Measurements from ENCODE around the gene SYT15B. TPM values are rescaled to one million over a fixed set of nuclear protein-coding genes. Genes with fewer than 3 reads are reported as not detected.

SYT15B gene
- total and polyA plus RNA-seq, 10 of the 15 experiments (the other 5 are each of a cell fraction or from before 2014, with no cell fraction given): 0.03 to 0.18 TPM; not detected in 8

Other genes starting within 250 kb of the SYT15B start
- 3.6 and 3.7 TPM in 2 replicates for gene AGAP9, start 240.0 kb downstream of the SYT15B start, total RNA-seq (2014; rRNA removed)
- gene AGAP9, start 240.0 kb downstream of the SYT15B start, total RNA-seq (2014; rRNA removed; fragmentation: Illumina TruSeq; extraction: Trizol): 3.5 and 3.9 TPM in 2 replicates
- 4.0 and 4.4 TPM in 2 replicates for gene AGAP9, start 240.0 kb downstream of the SYT15B start, total RNA-seq (2021)
- gene AGAP9, start 240.0 kb downstream of the SYT15B start, polyA plus RNA-seq (2011; rRNA removed): 6.7 and 7.3 TPM in 2 replicates
- 5.9 and 6.9 TPM in 2 replicates for gene AGAP9, start 240.0 kb downstream of the SYT15B start, polyA plus RNA-seq (2014; fragmentation: Illumina TruSeq; extraction: Trizol)
- gene AGAP9, start 240.0 kb downstream of the SYT15B start, polyA plus RNA-seq (2014; fragmentation: Nextera tagmentation; extraction: Ambion mirVana): under 1 TPM; 0.32 to 0.47 TPM
- gene AGAP9, start 240.0 kb downstream of the SYT15B start, polyA plus RNA-seq (2014; rRNA removed): 7.7 and 8.8 TPM in 2 replicates
- gene AGAP9, start 240.0 kb downstream of the SYT15B start, polyA plus RNA-seq (2016; fragmentation: Nextera tagmentation; extraction: Ambion mirVana): 1 to 10 TPM; 1.4 to 1.8 TPM
- not detected in 2 replicates for gene NPY4R2, start 155.1 kb upstream of the SYT15B start, total RNA-seq (2014; rRNA removed)
- not detected in 2 replicates for gene NPY4R2, start 155.1 kb upstream of the SYT15B start, total RNA-seq (2014; rRNA removed; fragmentation: Illumina TruSeq; extraction: Trizol)
- not detected in 2 replicates for gene NPY4R2, start 155.1 kb upstream of the SYT15B start, total RNA-seq (2021)
- gene NPY4R2, start 155.1 kb upstream of the SYT15B start, polyA plus RNA-seq (2011; rRNA removed): not detected in 2 replicates
- not detected in 2 replicates for gene NPY4R2, start 155.1 kb upstream of the SYT15B start, polyA plus RNA-seq (2014; fragmentation: Illumina TruSeq; extraction: Trizol)
- not detected for gene NPY4R2, start 155.1 kb upstream of the SYT15B start, polyA plus RNA-seq (2014; fragmentation: Nextera tagmentation; extraction: Ambion mirVana)
- not detected in 2 replicates for gene NPY4R2, start 155.1 kb upstream of the SYT15B start, polyA plus RNA-seq (2014; rRNA removed)
- not detected for gene NPY4R2, start 155.1 kb upstream of the SYT15B start, polyA plus RNA-seq (2016; fragmentation: Nextera tagmentation; extraction: Ambion mirVana)
- not detected in 2 replicates for gene FAM25C, start 236.2 kb upstream of the SYT15B start, total RNA-seq (2014; rRNA removed)
- not detected in 2 replicates for gene FAM25C, start 236.2 kb upstream of the SYT15B start, total RNA-seq (2014; rRNA removed; fragmentation: Illumina TruSeq; extraction: Trizol)
- not detected in 2 replicates for gene FAM25C, start 236.2 kb upstream of the SYT15B start, total RNA-seq (2021)
- gene FAM25C, start 236.2 kb upstream of the SYT15B start, polyA plus RNA-seq (2011; rRNA removed): not detected in 2 replicates
- gene FAM25C, start 236.2 kb upstream of the SYT15B start, polyA plus RNA-seq (2014; fragmentation: Illumina TruSeq; extraction: Trizol): not detected in 2 replicates
- not detected for gene FAM25C, start 236.2 kb upstream of the SYT15B start, polyA plus RNA-seq (2014; fragmentation: Nextera tagmentation; extraction: Ambion mirVana)
- gene FAM25C, start 236.2 kb upstream of the SYT15B start, polyA plus RNA-seq (2014; rRNA removed): not detected in 2 replicates
- gene FAM25C, start 236.2 kb upstream of the SYT15B start, polyA plus RNA-seq (2016; fragmentation: Nextera tagmentation; extraction: Ambion mirVana): not detected